Dermis microvascular lymphatic vessel endothelial cell (primary cell): ENCODE measurements around the gene ANKUB1. TPM values are rescaled to one million over a fixed set of nuclear protein-coding genes. Genes with fewer than 3 reads are reported as not detected.

Experiments
- DNase-seq, 2 donors: peaks; one replicate each; pipeline versions ENCODE4 v3.0.0 to v3.0.0-alpha.2; 2010; ENCODE audit warnings: low read depth in 2 of 2
- total RNA-seq: library from RNA; depleted of rRNA; stranded (reverse); fragments of >200 nt; gene quantifications from 2 replicates; pipeline ENCODE4 v1.2.1, GENCODE V29; 2014

ANKUB1 gene
- total RNA-seq, 1 donor from 2014 or later = not detected

DNA sequence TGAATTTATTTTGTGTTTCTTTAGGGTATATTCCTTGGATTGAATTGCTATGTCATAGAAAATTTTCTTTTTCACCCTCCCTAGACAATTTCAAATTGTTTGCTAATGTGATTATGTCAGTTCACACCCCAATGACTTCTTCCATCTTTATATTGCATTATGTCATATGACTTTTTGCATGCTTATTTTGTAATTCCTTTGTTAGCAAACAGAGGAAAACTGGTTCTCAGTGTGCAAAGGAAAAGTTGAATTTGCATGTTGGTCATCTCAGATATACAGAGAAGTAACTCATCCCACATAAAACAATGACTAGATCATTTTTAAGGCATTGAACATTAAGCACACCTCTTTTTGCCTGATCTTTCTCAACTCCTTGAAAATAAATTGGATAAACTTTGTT lies 17.3 kb upstream of the ANKUB1 start:
- DNase-seq = no peak

DNA sequence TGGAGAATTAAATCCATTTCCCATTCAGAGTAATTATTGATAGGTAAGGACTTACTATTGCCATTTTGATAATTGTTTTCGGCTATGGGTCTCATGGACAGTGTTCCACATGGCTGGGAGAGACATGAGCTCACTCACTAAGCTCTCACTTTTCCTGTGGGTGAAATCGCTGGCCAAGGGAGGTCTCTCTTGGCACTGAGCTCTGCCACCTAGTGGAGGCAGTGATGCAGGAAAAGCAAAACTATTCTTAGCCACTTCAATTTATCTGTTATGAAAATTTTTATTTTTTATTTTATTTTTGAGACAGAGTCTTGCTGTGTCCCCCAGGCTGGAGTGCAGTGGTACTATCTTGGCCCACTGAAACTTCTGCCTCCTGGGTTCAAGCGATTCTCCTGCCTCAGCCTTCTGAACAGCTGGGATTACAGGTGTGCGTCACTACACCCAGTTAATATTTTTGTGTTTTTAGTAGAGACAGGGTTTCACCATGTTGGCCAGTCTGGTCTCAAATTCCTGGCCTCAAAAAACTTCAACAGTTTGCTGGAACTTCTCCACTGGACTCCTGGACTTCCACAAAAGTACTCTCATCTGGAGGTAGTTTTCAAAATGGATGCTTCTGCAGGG lies 16.0 kb upstream of the ANKUB1 start:
- DNase-seq = peak; percentile 71 to 83

DNA sequence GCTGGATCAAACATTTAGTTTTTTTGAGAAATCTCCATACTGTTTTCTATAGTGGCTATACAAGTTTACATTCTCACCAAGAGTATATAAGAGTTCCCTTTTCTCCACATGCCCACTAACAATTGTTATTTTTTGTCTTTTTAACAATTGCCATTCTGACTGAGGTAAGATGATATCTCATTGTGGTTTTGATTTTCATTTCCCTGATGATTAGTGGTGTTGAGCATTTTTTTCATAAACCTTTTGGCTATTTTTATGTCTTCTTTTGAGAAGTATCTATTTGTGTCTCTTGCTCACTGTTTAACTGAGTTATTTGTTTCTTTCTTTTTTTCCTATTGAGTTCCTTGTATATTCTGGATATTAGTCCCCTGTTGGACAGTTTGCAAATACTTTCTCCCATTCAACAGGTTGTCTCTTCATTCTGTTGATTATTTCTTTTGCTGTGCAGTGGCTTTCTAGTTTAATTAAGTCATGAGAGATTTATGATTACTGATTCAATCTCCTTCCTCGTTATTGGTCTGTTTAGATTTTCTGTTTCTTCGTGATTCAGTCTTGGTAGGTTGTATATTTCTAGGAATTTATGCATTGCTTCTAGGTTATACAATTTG lies 13.9 kb upstream of the ANKUB1 start:
- DNase-seq = no peak

DNA sequence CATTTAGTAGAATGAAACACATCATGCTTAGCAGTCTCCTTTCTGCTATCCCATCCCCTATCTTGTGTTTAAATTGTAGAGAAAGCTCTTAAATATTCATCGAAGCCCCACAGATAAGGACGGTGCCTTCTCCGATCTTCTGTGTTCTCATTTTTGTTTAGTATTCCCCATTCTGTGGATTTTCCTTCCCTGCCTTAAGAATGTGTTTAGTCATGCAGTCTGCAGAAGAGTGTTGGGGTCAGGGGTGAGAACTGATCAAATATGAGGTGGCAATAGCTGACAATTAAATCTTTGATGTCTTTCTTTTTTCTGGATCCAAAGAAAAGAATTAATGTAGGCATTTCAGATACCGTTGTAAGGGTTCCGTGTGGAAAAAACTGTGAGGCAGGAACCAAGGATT lies 9.3 kb upstream of the ANKUB1 start:
- no peak for DNase-seq

DNA sequence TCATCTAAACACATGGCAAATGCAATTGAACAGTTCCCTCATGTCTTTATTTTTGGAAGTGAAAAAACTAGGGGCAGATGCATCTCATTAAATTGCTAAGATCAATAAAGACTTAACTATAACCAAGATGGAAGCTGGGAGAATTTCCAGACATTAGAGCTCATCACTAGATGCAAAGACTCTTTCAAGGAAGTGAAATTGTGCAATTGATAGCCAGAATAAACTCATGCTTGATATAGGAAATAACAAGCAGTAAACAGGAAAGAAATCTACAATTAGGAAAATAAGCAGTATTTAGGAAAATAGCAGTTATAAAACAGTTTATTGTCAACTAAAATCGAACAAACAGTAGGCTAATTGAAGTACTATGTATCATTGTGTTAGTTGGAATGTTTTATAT lies 8.8 kb upstream of the ANKUB1 start:
- no peak for DNase-seq

DNA sequence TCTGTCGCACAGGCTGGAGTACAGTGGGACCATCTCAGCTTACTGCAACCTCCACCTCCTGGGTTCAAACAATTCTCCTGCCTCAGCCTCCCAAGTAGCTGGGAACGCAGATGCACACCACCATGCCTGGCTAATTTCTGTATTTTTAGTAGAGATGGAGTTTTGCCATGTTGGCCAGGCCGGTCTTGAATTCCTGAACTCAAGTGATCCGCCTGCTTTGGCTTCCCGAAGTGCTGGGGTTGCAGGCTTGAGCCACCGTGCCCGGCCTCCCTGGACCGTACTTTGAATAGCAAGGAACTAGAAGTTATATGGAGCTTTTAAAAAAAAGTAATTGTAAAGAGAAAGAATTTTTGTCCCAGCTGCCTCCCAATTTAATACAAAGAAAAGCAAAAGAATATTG lies 8.3 kb upstream of the ANKUB1 start:
- DNase-seq = no peak

DNA sequence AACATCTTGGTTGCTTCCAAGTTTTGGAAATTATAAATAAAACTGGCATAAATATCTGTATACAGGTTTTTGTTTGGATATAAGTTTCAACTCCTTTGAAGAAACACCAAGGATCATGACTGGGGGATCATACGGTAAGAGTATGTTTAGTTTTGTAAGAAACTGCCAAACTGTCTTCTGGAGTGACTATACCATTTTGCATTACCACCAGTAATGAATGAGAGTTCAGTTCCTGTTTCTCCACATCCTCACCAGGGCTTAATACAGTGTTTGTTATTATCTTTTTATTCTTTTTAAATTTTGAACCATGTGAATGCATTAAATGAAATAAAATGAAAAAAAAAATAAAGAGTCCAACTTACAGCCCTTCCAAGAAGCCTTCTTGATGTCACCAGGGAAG lies 3.7 kb upstream of the ANKUB1 start:
- no peak for DNase-seq

DNA sequence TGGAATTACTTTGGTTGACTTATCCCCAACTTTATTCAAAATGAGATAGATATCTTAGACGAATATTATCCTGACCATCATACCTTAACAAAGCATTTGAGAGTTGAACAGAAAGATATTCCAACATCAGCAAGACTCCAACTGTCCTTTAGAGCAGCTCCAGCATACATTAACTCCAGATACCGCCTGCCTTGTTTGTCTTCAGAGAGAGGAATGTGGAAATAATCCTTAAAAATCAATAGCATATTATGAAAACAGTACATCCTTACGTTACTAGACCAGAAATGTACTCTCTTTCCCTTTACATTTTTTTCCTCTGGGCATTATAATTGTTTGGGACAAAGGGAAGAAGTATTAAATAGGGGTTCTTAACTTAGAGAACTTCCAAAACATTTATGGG lies 1.7 kb downstream of the ANKUB1 start:
- no peak for DNase-seq

DNA sequence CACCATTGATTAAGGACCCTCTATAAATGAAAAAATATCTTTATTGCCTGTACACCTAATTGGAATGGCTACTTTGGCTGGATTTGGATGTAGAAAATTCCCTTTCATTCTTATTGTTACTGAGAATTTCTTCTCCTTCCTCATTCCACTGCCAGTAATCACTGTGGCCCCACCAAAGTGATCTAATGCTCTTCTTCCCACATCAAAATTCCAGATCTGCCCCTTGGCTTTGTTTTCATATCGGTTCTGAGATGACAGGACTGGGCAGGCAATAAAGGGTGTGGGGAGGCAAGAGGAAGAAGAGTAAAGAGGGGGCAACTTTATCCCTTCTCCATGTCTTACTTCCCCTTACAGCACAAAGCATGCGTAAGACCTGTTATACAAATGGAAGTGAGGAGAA lies 2.1 kb downstream of the ANKUB1 start:
- no peak for DNase-seq

DNA sequence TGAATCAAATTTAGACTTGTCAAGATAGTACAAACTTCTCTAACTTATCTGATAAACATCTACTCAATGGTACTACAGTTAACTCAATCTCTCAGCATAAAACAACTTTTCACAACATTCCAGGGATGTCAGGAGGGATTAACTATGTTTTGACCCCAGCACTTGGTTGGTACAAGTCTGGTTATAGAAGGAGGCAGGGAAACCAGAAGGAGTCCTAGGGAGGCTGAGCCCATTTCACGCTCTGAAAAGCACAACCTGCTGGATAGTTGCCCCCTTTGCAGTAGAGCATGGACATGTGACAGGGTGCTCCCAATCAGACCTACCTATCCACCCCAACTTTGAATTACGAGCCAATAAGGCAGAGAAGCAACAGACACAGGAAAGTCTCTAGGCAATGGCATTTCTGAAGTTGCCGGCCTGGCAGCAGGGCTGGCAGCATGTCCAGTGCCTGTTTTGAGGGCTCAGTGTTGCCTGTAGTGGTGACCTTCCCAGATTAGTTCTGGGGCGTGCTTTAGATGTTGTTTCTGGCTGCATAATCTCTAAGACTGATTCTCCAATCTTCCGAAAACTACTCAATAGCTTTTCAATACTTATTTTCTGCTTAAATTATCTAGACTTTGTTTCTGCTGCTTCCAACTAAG lies 8.2 kb downstream of the ANKUB1 start:
- DNase-seq = no peak

DNA sequence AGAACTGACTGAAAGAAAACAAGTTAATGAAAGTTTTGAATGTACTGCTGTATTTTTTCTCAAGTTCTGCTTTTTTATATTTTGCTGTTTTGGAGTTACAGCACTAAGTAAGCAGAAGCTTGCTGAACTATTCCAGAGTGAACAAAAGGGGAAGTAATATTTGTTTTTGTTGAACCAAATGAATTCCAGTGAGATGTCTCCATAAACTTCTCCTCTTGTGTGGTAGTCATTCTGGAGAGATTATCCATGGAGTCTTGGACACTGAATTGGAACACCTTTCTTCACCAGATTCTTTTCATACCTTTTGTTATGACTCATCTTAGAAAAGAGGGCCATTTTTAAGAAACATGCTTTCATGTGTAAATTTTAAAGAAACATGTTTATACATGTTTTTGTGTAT lies 8.8 kb downstream of the ANKUB1 start:
- DNase-seq = no peak

DNA sequence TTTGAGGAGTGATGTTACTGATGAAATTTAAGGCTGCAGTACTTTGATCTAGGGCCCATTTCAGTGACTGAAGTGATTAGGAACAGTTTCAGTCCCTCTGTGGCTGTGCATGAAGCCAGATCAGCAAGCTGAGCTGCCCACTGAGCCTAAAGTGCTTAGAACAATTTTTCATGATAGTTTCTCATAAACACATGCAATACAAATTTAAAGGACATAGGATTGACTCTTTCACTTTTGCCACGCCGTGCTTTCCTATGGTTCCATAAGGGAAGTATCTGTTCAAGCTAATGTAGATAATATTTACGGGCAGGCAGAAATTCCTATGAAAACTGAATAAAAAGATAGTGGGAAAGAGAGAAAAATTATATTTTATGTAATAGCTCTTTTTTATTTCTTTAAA lies 10.6 kb downstream of the ANKUB1 start:
- DNase-seq = no peak

DNA sequence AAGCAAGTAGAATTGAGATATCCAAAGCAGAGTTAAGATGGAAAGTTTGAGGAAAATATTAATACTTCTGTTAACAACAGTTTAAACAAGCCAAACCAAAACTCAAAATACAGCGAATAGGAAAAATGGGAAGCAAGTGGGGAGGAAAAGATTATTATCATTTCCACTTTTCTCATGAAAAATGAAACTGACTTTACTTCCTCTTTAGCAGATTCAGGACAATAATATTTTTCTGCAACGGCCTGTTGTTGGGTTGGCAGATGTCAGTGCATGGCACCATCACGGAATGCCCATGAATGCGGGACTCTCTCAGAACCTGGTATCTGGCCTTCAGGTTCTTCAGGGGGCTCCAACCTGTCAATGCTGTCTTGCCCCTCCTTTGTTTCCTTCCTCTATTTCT lies 11.1 kb downstream of the ANKUB1 start:
- peak; percentile 39 to 47 for DNase-seq

DNA sequence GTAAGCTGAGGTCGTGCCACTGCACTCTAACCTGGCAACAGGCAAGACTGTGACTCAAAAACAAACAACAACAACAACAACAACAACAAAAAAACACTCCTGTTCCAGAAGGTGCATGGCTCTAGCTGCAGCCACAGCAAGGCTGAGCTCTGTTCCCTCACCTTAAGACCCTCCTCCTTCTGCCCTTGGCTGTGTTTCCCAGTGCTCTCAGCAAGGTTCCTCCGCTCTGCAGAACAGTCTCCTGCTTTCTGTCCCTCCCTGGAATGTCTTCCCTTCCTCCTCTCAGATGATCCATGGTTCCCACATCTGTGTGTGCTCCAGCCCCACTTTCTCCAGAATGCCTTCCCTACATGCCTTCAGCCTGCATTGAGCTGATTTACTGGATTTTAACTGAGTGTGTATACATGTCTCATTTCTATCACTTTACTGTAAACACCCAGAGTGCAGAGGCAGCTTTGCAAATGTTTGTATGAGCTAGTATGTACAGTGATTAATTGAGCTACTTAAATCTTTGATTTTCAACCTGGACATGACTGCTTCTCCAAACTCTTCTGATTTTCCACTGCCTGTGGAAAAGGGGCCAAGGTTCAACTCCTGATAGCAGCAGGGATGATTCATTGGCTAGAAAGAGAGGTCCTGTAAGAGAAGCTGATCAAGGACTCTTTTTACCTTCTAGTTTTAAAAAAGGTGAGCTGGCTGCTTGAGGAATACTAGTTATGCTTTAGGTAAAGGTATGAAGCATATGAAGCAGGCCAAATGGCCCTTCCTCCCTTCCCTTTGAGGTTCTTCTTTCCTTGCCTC lies 14.7 kb downstream of the ANKUB1 start:
- DNase-seq = no peak

DNA sequence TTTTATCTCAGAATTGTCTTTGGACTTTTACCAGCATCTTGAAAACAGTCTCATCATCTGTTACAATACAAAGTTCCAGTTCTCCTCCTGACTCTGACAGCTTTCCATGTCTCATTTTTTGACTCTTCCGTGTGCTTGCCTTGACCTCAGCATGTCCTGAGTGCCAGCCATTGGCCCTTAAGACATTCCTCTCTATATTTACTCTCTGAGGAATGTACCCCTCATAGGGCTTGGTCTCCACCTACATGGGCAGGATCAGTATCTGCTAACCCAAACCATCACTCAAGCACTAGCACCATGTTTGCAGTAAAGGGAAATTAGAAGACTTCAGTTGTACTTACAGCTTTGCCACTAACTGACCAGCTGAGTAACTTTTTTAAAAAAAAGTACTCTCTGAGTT lies 16.2 kb downstream of the ANKUB1 start:
- DNase-seq = no peak

DNA sequence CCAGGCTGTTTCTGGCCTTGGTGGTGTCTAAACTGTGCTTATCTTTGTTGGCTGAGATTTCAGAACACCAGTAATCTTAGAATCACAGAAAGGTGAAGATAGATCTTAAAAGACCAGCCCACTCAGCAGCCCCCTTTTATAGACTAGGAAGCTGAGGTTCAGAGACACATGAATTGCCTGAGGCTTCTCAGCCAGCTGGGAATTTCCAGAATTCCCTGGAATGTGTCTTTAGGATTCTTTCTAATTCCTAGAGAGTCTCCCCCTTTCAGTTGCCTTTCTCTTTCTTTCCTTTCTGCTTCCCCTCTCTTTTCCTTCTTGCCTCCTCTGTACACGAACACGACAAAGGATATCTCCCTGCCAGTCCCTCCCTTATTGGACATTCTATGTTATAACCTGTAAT lies 19.5 kb downstream of the ANKUB1 start:
- DNase-seq = no peak

DNA sequence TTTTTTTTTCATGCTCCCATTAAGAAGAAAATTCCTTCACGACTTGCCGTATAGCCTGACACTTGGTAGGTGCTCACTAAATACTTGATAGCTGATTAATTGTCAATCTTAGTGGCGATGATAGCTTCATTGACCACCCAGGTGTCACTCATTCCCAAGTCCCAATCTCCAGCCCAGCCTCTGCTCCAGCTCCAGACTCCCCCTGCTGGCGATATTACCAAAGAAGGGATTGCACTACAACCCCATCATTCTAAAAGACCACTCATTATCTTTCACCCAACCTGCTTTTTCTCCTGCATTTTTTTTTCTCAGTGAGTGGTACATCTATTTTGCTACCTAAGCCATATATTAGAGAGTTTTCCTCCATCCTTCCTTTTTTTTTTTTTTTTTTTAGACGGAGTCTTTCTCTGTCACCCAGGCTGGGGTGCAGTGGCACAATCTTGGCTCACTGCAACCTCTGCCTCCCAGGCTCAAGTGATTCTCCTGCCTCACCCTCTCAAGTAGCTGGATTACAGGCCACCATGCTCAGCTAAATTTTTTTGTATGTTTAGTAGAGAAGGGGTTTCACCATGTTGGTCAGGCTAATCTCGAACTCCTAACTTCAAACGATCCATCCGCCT lies 20.6 kb downstream of the ANKUB1 start:
- DNase-seq = peak; percentile 32 to 64

DNA sequence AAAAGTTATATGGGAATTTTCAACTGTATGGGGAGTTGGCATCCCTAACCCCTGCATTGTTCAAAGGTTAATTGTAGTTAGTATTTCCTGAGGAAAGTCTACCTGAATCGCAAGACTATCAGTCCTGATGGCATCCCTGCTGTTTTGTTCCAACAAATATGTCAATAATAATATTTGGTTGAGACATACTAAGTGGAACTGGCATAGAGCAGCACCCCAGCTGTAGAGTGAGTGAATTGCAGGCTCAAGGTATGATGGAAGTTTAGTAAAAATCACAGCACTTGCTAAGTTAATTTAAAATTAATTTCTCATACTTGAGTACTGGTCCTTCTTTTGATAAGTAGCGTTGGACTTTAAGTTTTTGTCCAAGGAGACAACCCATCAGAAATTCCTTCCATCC lies 22.1 kb downstream of the ANKUB1 start:
- DNase-seq = no peak

DNA sequence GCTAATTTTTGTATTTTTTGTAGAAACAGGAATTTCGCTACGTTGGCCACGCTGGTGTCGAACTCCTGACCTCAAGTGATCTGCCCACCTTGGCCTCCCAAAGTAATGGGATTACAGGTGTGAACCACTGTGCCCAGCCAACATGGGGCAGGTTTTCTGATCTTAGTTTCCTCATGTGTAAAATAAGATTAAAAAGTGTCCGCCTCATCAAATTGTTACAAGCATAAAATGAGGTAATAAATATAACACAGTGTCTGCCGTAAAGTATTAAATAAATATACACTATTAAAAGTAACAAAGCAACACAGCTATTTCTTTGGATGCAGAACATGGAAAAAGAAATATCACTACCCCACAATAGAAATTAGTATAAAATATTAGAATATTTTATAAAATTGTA lies 23.6 kb downstream of the ANKUB1 start:
- DNase-seq = no peak

DNA sequence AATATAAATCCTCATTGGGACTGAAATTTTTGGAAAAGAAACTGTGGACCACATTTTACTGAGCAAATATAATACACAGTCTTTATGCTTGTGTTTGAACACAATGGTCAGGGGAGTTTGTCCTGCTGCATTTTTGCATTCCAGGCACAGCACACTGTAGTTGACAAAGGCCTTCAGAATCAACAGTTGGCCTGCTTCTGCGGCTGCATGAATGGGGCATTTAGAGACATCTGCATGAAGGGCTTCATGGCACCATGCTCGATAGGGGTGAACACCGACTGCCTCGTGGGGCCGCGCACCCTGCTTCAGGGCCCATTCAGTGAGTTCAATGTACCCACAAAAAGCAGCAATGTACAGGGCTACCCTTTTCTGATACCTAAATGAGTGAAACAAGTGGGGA lies 24.6 kb downstream of the ANKUB1 start:
- no peak for DNase-seq

DNA sequence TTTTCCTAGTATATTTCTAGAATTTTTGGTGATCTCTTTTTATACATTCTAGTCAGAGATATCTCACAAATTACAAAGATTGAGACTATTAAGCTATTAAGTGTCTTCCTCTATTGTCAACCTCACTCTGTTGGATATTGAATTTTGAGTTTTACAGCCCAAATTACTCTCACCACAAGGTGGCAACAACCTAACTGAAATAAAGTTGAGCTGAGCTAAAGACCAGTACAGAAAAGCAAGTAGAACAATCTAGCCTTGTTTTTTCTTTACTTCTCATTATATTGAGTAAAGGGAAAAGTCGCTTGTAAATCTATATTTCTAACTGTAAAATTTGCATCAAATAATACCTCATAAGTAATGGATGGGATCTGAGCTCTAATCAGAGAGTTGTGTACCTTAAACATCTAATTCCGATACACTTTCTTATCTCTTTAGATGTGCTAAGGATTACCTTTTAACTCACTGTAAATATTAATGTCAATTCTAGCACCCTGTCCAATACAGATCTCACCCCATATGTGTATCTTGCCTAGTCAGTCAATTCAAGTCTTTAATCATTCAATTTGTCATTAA lies 26.5 kb downstream of the ANKUB1 start:
- peak; percentile 37 to 49 for DNase-seq

DNA sequence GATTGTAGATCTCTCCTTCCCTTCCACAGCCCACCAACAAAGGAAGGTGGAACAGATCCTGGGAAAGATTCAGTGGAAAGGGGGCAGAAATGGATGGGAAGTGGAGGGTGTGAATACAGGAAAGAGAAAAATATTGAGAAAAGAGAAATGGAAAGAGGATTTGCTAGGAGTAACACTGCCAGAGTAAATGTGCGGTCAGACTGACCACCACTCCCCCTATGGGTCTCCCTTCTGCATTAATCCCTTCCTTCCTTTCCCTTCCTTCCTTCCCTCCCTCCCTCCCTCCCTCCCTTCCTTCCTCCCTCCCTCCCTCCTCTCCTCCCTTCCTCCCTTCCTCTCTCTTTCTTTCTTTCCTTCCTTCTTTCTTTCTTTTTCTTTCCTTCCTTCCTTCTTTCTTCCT lies 28.1 kb downstream of the ANKUB1 start:
- no peak for DNase-seq
